ENCODE results near the gene HOXA11. TPM values are rescaled to one million over a fixed set of nuclear protein-coding genes. Genes with fewer than 3 reads are reported as not detected.

Gene HOXA11
- total RNA-seq, 3 donors from 2014 or later (not counting 1 experiment from before 2014, with no cell fraction given) = not detected

DNA sequence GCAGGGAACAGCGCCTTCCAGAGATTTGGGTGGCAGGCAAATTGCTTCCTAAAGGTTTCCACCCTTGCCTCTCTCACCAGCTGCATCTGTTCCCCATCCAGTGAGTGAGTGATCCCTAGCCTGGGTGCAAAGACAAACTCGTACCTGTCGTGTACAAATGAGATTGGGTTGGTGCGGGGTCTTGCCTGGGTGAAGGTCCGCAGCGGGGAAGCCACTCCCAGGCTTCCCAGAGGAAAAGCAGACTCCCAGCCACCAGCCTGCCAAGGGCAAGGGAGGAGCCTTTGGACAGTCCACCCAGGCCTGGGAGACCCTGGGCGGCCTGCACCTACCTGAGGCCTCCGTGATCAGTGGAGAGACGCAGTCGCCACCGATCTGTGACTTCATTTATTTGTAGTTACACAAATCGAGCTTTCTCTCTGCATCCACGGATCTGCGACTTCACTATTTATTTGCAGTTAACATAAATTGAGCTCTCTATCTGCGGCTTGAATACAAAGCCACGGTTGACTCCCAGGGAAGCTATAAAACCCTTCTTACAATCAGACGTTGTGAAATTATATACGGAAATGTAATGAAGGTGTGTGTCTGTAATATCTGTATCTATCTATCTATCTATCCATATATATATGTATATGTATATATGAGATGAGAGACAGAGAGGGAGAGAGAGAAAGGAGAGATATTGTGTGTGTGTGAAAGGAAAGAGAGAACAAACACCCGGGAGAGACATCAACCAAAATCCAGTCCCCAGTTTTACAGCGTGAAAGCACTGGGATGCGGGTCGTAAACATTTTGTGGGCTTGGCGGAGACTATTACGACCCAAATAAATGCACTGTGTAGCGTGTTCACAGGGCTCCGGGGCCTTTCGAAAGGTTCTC is 25.5 kb downstream of the HOXA11 start:
- H3K27me3 ChIP-seq (ENCODE audit: control insufficient read depth, insufficient read depth, low read length) = peaks cover 67% of the 10 kb centered on the region
- no peaks in the 10 kb centered on the region for H3K9me3 ChIP-seq (ENCODE audit: control insufficient read depth, insufficient read depth, low read length)
- DNase-seq = peak in 1 of 2 donors; percentile 15
- Mint-ChIP-seq H3K27me3 (ENCODE audit: low read depth in 2 of 2) (peaks cover 68 to 79% of the 10 kb centered on the region in 2 donors), H3K27ac (no peak overlapping the region), H3K36me3 (no peaks in the 10 kb centered on the region), H3K4me3 (peak overlapping the region; percentile 76), H3K9me3 (no peaks in the 10 kb centered on the region), H3K4me1 (peaks cover 23 to 55% of the 10 kb centered on the region in 2 donors)
- H3K4me1 ChIP-seq (ENCODE audit: control insufficient read depth, insufficient read depth, low read length) = peaks cover 64% of the 10 kb centered on the region
- H3K27ac ChIP-seq (ENCODE audit: low read length) = no peak overlapping the region
- intact Hi-C loops (cut with micrococcal nuclease) = loop anchor here (2.0 to 10.0 kb wide), 3 partner anchors 85 to 962 kb away; partner anchors contain the start of gene EVX1
- H3K4me3 ChIP-seq (ENCODE audit: low read length) = no peak overlapping the region
- ATAC-seq = no peak
- TF ChIP-seq, protein P1, sequence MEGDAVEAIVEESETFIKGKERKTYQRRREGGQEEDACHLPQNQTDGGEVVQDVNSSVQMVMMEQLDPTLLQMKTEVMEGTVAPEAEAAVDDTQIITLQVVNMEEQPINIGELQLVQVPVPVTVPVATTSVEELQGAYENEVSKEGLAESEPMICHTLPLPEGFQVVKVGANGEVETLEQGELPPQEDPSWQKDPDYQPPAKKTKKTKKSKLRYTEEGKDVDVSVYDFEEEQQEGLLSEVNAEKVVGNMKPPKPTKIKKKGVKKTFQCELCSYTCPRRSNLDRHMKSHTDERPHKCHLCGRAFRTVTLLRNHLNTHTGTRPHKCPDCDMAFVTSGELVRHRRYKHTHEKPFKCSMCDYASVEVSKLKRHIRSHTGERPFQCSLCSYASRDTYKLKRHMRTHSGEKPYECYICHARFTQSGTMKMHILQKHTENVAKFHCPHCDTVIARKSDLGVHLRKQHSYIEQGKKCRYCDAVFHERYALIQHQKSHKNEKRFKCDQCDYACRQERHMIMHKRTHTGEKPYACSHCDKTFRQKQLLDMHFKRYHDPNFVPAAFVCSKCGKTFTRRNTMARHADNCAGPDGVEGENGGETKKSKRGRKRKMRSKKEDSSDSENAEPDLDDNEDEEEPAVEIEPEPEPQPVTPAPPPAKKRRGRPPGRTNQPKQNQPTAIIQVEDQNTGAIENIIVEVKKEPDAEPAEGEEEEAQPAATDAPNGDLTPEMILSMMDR (IDR thresholded peaks at IDR 0.05) = no peak
- no peaks in the 10 kb centered on the region for H3K36me3 ChIP-seq (ENCODE audit: control insufficient read depth, insufficient read depth, low read length)
- WGBS (ENCODE audit: insufficient coverage) = 51% methylated on average over 25 of the region's 27 CpGs

DNA sequence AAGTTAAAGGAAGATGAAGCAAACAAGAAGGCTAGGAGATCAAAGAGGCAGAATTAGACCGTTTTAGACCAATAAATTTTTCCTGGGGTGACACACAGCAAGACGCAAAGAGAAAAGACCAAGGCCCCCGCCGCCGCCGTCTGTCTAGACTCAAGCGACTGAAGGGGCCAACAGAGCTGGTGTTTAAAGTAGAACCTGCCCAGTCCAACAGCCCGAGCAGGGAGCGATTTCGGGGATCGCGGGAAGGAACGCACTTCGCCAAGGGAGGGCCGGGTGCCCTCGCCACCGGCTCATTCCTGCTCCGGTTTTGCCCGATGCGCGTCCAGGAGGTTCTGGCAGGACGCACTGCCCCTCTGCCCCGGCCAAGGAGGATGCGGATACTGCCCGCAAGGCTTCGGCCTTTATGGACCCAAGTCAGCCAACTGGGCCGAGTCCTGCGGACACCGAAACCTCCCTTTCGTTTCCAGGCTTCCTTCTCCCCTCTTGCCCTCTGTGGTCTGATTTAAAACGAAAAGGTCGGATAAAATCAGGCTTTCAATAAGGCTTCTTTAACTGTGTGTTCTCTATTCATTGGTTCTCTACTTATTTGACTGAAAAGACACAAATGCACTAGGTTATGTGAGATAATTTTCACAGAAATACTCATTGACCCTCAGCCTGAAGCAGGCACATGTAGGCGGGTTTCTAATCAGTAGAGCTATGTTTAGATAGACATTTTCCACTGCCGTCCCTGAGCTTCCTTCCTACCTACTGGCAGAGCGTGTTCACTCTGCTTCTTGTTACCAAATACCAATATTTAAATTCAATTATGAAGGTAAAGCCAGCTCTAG is 26.4 kb downstream of the HOXA11 start:
- no peaks in the 10 kb centered on the region for H3K9me3 Mint-ChIP-seq
- H3K9me3 ChIP-seq (ENCODE audit: control insufficient read depth, insufficient read depth, low read length) = no peaks in the 10 kb centered on the region
- peak overlapping the region; percentile 58 for H3K4me3 Mint-ChIP-seq
- H3K4me3 ChIP-seq (ENCODE audit: low read length) = no peak overlapping the region
- no peaks in the 10 kb centered on the region for H3K36me3 ChIP-seq (ENCODE audit: control insufficient read depth, insufficient read depth, low read length)
- peak in 1 of 2 donors; percentile 15 for DNase-seq
- intact Hi-C loops (cut with micrococcal nuclease) = no loop called here
- no peaks in the 10 kb centered on the region for H3K36me3 Mint-ChIP-seq
- H3K27me3 Mint-ChIP-seq (ENCODE audit: low read depth in 2 of 2) = peaks cover 68 to 79% of the 10 kb centered on the region in 2 donors
- peaks cover 59% of the 10 kb centered on the region for H3K4me1 ChIP-seq (ENCODE audit: control insufficient read depth, insufficient read depth, low read length)
- TF ChIP-seq, protein P1 (IDR thresholded peaks at IDR 0.05) = no peak
- H3K27ac Mint-ChIP-seq = no peak overlapping the region
- no peak for ATAC-seq
- H3K27ac ChIP-seq (ENCODE audit: low read length) = no peak overlapping the region
- H3K27me3 ChIP-seq (ENCODE audit: control insufficient read depth, insufficient read depth, low read length) = peaks cover 67% of the 10 kb centered on the region
- 27% methylated on average over 35 of the region's 35 CpGs for WGBS (ENCODE audit: insufficient coverage)
- H3K4me1 Mint-ChIP-seq = peaks cover 29 to 53% of the 10 kb centered on the region in 2 donors

DNA sequence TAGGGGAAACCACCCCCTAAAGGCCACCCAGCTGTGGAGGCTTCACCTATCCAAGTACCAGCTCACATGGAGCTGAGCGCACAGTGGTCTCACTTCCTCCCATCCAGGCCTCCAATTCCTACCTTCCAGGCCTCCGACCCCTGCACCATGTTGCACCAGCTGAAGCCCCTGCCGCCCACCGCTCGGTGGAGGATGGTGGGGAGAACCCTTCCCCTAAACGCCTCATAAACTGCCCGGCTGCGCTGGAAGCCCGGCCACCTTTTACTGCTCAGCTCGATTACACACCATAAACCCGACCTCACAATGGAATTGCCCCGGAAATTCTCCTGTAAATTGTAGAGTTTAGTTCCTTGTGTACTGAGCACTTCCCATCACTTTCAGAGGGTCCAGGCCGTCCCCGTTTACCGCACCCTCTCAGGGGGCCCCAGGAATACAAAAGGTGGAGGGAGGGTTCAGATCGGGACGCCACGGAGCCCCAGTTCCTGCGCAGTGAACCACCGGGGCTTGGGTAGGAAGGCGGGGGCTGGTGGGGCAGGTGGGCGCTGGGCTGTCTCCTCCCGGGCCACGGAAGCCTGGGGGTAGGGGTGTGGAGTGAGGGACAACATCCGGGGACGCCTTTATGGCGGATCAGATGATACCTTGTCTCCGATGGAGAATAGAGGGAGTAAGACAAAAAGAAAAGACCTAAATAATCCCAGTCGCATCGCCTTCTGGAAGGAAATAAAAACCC is 27.2 kb downstream of the HOXA11 start:
- Histone ChIP-seq H3K27me3 (ENCODE audit: control insufficient read depth, insufficient read depth, low read length) (peaks cover 75% of the 10 kb centered on the region), H3K27ac (ENCODE audit: low read length) (no peak overlapping the region), H3K4me1 (ENCODE audit: control insufficient read depth, insufficient read depth, low read length) (peaks cover 61% of the 10 kb centered on the region), H3K36me3 (ENCODE audit: control insufficient read depth, insufficient read depth, low read length) (no peaks in the 10 kb centered on the region), H3K4me3 (ENCODE audit: low read length) (no peak overlapping the region), H3K9me3 (ENCODE audit: control insufficient read depth, insufficient read depth, low read length) (no peaks in the 10 kb centered on the region)
- intact Hi-C loops (cut with micrococcal nuclease) = loop anchor here (2.0 kb wide), 1 partner anchor 15 kb away; no protein-coding TSS in a partner anchor
- H3K36me3 Mint-ChIP-seq = no peaks in the 10 kb centered on the region
- H3K27me3 Mint-ChIP-seq (ENCODE audit: low read depth in 2 of 2) = peaks cover 69 to 78% of the 10 kb centered on the region in 2 donors
- TF ChIP-seq, protein P1 (IDR thresholded peaks at IDR 0.05) = no peak
- no peak overlapping the region for H3K27ac Mint-ChIP-seq
- WGBS (ENCODE audit: insufficient coverage) = 16% methylated on average over 24 of the region's 30 CpGs
- peak overlapping the region; percentile 59 for H3K4me3 Mint-ChIP-seq
- peaks cover 29 to 53% of the 10 kb centered on the region in 2 donors for H3K4me1 Mint-ChIP-seq
- DNase-seq (no peak), ATAC-seq (no peak)
- H3K9me3 Mint-ChIP-seq = no peaks in the 10 kb centered on the region

Data from natural killer cell (primary cell).